HG03280 (cell line): ENCODE results near the gene C1orf21.

Source experiments
- ATAC-seq: cut with Tn5 transposase; IDR thresholded peaks from one replicate; pipeline ENCODE4 v1.9.1; 2021; ENCODE audit warnings: mild to moderate bottlenecking, moderate library complexity; ENCODE audit not compliant: unreplicated experiment

The C1orf21 gene

DNA sequence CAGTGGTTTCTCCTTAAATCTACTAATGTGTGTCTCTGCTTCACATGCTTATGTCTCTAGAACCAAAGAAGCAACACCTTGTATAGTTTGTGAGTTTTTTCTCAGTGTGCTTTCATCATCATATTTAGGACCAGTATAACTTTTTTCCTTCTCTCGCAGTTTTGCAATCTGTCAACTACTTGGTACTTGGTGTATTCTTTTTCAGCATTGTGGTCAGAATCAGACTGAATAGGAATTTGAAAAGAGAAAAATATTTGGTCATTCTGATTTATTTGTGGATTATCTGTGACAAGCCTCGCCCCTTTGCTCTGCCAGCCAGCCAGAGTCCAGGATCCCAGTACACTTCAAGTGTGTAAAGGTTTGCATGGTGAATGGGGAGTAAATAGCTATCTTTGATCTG lies 122.3 kb downstream of the C1orf21 start:
- ATAC-seq = no peak

DNA sequence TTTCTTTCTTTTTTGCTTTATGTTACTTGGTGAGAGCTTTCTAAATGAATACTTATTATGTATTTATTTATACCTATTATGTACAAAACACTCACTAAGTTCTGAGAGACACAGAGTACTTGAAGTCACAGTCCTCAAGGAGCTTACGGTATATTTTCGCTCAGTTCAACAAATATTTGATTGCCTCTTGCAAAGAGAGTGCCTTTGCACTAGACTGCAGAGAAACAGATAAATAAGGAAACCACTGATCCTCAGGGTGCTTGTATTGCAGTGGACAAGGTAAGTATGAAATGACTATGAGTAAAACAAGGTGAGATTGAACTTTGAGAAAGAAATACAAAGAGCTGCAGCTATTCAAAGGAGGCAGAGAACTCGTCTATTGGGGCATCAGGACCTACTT lies 123.3 kb downstream of the C1orf21 start:
- no peak for ATAC-seq

DNA sequence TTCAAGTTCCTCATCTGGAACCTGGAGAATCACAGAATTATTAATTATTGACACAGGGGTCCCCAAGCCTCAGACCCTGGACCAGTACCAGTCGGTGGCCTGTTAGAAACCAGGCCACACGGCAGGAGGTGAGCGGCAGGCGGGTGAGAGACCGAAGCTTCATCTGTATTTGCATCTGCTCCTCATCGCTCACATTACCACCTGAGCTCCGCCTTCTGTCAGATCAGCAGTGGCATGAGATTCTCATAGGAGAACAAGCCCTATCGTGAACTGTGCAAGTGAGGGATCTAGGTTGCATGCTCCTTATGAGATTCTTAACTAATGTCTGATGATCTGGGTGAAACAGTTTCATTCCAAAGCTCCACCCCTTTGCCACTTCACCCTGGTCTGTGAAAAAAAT lies 125.9 kb downstream of the C1orf21 start:
- no peak for ATAC-seq

DNA sequence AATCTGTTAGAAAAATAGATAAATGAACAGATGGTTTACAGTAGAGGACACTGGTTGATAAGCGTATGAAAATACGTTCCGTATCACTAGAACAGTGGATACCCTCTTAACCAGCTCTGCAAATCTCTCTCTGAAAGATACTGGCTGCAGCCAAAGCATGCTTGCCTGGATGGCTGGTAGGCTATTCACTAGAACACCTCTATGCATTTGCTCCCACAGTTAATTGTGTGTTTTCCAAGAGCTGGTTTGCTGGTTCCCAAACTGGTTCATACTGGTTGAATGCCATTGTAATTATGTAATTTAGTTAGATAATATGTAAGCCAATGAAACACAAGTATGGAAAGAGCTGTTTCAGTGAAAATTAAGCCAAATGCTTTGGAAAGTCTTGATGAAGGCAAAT lies 126.6 kb downstream of the C1orf21 start:
- ATAC-seq = no peak

DNA sequence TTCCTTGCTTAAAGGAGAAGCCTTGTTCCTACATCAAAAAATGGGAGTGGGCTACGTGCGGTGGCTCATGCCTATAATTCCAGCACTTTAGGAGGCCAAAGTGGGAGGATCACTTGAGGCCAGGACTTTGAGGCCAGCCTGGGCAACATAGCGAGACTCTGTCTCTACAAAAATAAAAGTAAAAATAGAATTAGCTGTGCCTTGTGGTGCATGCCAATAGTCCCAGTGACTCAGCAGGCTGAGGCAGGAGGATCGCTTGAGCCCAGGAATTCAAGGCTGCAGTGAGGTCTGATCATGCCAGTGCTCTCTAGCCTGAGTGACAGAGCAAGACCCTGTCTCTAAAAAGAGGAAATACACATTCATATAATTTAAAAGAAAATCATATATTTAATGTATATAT lies 127.1 kb downstream of the C1orf21 start:
- ATAC-seq = no peak

DNA sequence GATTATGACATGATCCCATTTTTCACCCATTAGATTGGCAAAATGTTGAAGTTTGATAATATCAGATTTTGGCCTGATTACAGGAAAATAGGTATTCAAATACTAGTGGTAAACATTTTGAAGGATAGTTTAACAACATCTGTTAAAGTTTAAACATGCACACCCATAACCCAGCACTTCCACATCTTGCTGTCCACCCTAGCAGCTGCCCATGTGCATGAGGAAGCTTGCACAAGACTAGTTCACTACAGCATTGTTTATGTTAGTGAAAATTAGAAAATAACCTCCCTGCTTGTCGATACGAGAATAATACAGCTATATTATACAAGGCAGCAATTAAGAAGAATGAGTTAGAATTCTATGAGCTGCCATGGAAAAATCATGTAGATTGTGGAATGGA lies 127.6 kb downstream of the C1orf21 start:
- ATAC-seq = no peak

DNA sequence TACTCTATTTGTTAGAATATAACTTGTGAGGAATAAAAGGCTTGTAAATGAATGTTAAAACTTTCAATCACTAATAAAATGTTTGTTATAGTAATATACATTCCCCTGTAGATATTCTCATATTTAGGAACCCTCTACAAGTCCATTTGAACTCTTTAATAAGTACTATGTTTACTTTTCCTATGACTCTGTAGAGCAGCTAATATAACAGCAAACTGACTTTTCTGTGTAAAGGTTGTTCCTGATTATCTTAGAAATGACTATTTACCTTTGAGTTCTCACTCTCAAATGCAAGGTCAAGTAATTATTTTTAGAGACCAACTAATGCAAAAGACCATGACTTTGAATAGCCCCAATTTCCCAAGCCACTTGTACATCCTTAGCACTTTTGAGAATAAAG lies 130.3 kb downstream of the C1orf21 start:
- no peak for ATAC-seq

DNA sequence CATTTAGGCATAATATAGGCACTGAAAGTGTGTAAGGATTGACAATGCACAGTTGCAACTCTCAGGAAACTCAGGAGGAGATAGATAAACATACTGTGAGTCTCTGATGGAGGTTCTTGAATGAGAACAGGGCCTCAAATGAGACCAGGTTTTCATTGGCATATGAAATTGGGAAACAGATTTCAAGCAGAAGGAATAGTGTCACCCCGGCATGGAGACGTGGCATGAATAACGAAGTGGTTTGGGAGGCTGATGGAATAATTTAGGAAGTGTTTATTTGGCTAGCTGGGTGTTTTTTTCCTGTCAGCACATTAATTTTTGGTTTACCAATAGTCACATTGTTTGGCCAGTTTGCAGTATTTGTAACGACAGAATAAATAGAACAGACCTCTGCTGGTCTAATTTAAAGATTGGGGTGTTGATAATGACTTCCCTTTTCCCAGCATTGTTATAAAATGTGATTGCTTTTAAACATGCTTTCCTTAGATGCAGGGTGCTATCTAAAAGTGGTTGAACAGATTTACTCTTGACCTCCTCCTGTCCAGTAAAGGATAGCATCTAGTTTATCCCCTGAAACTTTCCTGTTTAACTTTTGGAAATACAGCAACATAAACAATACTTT lies 132.0 kb downstream of the C1orf21 start:
- ATAC-seq = no peak

DNA sequence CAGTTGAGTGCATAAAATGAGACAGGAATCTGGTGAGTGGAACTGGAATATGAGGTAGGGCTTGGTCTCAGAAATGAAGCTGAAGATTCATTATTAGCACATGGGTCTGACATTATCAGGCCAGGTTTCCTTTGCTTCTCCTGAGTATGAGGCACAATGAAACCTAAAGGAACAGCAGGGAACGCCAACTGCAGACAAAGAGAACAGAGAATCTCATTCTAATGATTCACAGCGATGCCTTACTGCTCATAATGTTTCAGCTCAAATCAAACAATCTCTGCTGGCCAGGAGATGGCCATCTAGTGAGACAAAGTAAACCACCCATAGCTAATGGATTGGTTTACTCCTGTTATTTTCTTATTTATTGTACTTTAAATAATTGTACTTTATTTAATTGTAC lies 133.5 kb downstream of the C1orf21 start:
- no peak for ATAC-seq

DNA sequence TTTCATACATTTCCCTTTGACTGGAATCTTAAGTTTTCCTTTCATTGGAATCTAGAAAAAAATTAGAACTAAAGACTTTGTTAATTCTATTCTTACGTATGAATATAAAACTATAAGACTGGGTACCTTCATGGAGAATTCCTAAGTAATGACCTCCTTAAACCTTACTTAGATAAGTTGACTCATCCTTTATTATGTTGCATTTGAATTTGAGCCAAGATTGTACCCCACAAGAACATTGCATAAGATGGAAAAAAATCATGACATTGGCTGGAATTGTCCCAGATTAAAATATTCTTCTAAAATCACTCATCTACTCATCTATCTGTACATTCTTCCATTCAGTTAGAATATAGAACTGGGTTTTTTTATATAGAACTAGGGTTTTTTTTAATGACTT lies 137.4 kb downstream of the C1orf21 start:
- no peak for ATAC-seq

DNA sequence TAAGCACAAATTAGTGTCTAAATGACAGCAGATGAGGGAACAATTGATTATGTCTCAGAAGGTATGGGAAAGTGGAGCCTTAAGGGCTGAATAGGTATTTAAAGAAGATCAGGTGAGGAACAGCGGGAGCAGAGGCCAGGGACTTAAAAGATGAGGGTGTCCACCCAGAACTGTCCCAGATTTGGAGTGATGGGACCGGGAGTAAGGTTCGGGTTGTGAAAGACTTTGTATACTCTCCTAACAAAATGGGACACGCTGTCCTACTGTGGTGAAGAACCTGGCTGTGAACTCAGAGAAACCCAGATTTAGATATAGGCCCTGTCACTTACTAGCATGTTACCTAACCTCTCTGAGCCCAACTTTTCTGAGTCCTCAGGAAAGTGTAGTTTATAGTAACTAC lies 140.6 kb downstream of the C1orf21 start:
- no peak for ATAC-seq

DNA sequence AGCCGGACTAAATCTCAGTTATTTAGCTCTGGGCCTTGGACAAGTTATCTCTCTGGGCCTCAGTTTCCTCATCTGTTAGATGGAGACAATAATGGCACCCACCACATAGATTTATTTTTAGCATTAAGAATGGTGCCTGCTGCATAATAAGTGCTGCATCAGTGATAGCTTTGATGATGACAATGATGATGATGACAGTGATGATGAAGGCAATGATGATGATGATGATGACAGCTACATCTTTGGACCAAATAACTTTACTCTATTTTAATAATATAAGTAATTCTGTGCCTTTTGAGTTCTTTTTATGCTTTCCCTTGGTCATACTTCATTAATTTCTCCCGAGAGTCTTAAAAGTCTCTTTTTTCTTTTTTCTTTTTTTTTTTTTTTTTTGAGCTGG lies 143.4 kb downstream of the C1orf21 start:
- no peak for ATAC-seq

DNA sequence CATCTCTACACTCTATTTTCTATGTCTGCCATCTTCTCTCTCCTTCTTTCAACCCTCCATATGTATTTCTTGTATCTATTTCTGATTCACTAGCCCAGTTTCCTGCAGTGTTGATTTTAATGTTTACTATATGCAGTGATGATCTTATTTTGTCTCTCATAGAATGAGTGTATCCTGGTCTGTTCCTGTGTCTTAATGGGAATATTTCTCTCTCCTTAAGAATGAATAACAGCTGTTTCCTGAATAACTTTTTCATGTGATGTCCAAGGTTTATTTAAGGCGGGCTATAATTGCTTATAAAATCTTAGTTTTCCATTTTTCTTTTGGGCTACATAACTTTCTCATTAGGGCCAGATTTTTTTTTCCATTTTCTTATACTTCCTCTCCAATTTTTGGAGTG lies 144.5 kb downstream of the C1orf21 start:
- ATAC-seq = no peak

DNA sequence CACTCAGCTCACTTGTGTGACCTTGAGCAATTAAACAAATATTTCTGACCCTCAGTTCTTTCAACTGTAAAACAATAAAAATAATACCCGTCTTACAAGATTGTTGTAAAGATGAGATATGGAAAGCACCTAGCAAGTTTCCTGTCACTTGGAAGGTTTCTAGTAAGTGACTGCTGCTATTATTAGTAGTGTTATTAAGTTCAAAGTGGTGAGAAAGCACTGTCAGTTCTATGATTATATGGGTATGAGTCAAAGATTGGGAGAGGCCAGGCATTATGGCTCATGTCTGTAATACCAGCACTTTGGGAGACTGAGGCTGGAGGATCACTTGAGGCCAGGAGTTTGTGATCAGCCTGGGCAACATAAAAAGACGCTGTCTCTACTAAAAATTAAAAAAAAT lies 145.4 kb downstream of the C1orf21 start:
- no peak for ATAC-seq

DNA sequence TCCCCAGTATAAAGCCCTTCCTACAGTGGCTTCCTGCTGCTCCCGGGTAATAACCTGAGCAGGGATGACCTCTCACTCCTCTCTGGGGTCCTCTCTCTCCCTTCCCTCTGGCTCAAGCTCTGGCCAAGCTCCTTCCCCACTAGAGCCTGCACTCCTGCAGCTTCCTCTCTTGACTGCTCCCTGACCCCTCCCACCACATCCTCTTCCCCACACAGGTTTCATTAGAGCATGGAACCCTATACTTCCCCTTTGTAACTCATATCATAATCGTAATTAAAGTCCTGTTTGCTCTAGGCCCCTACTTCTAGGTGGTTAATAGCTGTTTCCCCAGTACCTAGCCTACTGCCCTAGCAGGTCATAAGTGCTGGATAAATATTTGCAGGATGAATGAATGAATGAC lies 146.2 kb downstream of the C1orf21 start:
- no peak for ATAC-seq

DNA sequence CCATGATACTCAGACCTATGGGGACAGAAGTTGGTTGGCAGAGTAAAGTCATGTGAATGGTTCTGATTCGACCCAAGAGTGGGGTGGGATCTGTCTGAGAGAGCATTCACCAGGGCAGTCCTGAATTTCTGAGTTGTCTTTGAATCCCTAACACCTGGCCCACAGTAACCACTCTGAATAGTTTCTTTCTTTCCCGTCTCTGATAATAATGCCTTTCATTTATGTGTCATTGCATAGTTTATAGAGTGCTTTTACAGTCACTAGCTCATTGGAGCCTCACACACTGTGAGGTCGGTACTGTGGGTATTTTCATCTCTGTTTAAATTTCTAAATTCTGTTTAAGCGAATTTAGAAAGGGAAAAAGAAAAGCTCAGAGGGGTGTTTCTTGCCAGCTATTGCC lies 147.1 kb downstream of the C1orf21 start:
- ATAC-seq = no peak

DNA sequence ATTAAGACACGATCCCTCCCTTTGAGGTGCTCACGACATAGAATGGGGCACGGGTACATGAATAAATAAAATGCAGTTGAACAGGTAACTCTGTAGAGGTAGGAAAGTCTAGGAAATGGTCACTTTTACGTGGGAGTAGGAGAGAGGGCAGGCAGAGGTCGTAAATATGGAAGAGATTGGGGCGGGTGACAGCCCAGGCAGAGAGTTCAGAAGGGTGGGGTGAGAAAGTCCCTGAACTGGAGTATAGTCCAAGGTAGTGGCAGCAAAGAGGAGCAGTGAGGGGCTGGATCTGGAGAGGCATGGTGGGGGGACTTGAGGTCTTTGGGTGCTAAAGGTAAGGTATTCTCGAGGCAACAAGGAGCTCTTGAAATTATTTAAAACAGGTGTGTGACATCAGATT lies 147.9 kb downstream of the C1orf21 start:
- no peak for ATAC-seq

DNA sequence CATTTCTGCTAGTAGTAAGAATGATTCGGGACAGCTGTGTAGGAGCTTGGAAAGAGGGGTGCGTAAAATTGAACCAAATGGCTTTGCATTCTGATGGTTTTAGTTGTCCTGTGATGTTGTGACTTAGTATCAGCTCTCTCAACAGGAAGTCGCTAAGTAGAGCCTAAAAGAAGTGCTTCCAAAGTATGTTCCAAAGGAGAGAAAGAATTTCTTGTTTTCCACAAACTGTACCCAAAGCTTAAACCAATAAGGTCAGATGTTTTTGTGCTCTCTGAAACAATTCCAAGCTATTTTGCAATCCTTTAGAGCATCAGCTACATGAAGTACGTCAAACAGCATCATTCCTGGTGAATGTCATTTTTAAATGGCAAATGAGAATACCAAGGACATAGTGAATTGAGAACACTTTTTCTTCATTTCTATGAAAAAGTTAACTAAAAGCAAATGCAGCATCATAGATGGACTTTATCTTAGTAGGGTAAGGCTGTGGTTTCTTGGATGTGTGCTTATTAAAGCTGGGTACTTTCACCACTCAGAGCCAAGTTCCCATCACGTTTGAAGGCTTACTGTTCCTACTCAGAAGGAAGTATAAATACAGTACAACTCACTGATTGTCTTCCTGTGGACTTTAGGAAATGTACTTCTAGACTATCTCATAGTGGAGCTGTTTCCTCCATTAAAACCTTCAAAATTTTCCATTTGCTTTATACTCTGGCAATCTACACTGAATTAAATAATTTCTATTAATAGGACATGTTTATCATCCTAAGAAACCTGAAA lies 148.6 kb downstream of the C1orf21 start:
- ATAC-seq = no peak

DNA sequence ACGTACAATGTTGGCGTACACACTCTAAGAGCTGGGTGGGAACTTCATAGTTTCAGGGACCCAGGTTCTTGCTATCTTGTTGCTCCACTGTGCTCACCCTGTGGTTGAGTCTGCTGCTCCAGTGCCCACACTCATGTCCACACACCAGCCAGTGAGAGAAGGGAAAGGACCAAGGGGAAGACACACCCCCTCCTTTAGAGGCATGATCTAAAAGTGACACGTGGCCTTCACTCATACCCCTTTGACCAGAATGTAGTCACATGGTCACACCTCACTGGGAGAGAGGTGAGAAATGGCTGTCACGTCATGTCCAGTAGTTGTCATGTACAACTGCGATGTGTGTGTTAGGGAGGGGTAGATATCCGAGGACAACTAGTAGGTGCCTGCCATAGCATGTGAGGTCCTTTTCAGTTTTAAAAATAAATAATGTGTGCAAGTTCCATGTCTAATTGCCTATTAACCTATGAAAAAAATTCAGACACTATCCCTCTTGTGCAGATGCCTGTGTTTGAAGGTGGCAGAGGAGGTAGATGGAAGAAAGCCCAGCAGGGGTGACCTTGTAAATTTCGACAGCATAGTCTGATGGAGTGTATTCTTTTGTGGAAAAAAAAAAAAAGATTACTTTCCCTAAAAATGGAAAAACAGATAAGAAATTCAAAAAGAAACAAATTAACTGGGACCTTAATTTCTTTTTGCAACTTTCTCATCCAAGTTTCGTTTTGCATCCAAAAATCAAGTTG lies 149.6 kb downstream of the C1orf21 start:
- ATAC-seq = no peak

DNA sequence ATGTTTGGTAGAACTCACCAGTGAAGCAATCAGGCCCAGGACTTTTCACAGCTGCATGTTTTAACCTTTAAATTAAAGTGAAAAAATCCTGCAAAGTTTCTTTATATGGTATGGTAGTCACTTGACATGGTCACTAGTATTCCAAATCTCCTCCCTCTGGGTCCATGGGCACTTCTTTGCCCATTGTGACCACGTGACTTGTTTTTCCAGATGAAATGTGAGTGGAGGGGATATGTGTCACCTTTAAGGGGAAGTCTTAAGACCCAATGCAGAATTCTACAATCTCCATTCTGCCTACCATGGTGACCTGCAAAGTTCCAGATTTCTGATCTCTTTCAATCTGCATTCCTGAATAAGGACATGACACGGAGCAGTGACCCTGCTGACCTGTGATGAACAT lies 152.8 kb downstream of the C1orf21 start:
- no peak for ATAC-seq

DNA sequence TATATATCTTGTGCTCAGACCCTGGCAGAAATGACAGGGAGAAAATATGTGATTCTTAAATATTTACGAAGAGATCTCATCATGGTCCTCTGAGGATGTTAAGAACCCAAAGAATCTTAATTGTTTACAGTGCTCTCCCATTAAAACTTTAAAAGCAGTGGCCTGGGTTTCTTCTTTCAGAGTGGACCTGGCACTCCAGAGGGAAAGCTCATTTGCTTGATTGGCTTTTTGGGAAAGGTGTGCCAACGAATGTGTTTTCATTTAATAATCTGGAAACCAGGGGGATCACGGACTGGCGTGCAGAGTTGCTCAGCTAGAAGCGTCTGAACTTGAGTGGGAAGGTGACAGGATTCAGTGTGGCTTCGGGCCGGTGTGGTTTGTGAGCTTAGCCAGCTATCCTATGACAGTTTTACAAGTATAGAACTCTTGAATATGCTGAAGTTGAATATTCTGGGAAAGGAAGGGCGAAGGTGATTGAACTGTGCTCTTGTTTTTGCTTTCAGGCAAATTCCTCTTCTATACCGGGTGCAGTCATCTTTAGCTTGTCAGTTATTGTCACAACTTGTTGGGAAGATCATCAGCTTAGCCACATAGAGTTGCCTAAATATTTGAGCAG lies 154.8 kb downstream of the C1orf21 start:
- no peak for ATAC-seq

DNA sequence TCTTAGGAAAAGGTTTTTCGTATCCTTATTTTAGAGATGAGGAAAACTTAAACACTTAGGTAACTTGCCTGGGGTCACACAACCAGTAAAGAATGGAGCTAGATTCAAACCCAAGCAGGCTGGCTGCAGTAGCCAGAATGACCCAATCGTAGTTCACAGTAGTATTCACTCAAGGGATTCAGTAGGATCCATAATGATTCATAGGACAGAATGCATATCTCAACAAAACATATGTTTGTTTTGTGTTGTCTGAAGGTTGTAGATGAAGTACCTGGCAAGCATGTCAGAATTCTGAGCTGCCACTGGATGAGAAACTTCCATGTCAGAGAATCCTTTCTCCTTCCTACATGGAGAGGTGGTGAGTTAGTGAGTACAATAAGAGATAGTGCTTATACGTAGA lies 155.5 kb downstream of the C1orf21 start:
- no peak for ATAC-seq
